Nephron progenitor cell (in vitro differentiated cells): Measurements from ENCODE around the gene SNX14.
A peak's percentile ranks its signal among the peaks of the same experiment; 100 is the strongest.

Experiments used
- DNase-seq: peaks from one replicate; pipeline ENCODE4 v3.0.0; 2021
- H3K27ac Mint-ChIP-seq: 2 replicates; pipeline ENCODE4 v1.8.0; 2021; ENCODE audit warnings: mild to moderate bottlenecking, moderate library complexity, mixed read lengths
- H3K27me3 Mint-ChIP-seq: 2 replicates; pipeline ENCODE4 v1.8.0; 2021; ENCODE audit warnings: mild to moderate bottlenecking, low read depth, mixed read lengths; ENCODE audit not compliant: poor library complexity
- H3K36me3 Mint-ChIP-seq: 2 replicates; pipeline ENCODE4 v1.8.0; 2021; ENCODE audit warnings: low read depth, mixed read lengths
- H3K4me1 Mint-ChIP-seq: 2 replicates; pipeline ENCODE4 v1.8.0; 2021; ENCODE audit warnings: mixed read lengths
- H3K4me3 Mint-ChIP-seq: 2 replicates; pipeline ENCODE4 v1.8.0; 2021; ENCODE audit warnings: mild to moderate bottlenecking, moderate library complexity, mixed read lengths
- H3K9me3 Mint-ChIP-seq: 2 replicates; pipeline ENCODE4 v1.8.0; 2021; ENCODE audit warnings: mild to moderate bottlenecking, moderate library complexity, mixed read lengths
- TF ChIP-seq, protein P1 (sequence below): fragments of 200-600 bp; sonication (generic); IDR thresholded peaks from 2 replicates; pipeline ENCODE4 v1.5.0; 2021; ENCODE audit warnings: antibody characterized with exemption

Gene SNX14

DNA sequence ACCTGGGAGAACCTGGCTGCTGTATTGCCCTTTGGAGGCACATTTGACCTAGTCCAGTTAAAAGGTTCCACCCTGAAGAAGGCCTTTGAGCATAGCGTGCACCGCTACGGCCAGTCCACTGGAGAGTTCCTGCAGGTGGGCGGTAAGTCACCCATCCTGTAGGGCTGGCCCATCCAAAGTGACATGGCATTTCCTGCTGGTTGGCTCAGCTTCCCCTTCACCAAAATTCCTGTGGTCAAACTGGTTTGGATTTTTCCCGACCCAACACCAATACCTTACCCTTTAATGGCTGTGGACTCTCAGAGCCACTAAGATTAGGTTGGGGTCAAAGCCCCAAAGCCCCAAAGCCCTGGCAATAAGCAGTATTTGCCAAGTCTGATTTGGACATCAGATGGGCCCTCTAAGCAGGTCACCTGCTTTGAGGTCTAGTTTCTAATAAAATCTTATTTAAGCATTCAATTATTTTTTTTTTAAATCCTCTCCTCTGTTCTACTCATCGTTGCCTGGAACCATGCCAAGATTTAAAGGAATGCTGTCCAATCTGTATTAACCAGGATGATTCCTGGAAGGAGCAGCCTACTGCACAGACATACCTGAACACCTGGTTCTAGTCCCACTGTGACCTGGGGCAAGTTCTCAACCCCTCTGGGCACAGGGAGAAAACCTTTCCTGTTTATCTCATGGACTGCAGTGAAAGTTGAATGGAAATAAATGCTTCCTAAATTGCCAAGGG lies 103.0 kb downstream of the SNX14 start:
- no peak overlapping the region for H3K4me3 Mint-ChIP-seq
- no peak for DNase-seq
- H3K9me3 Mint-ChIP-seq, result peaks cover 2% of the 10 kb centered on the region
- TF ChIP-seq, protein P1, sequence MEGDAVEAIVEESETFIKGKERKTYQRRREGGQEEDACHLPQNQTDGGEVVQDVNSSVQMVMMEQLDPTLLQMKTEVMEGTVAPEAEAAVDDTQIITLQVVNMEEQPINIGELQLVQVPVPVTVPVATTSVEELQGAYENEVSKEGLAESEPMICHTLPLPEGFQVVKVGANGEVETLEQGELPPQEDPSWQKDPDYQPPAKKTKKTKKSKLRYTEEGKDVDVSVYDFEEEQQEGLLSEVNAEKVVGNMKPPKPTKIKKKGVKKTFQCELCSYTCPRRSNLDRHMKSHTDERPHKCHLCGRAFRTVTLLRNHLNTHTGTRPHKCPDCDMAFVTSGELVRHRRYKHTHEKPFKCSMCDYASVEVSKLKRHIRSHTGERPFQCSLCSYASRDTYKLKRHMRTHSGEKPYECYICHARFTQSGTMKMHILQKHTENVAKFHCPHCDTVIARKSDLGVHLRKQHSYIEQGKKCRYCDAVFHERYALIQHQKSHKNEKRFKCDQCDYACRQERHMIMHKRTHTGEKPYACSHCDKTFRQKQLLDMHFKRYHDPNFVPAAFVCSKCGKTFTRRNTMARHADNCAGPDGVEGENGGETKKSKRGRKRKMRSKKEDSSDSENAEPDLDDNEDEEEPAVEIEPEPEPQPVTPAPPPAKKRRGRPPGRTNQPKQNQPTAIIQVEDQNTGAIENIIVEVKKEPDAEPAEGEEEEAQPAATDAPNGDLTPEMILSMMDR, result no peak
- no peaks in the 10 kb centered on the region for H3K36me3 Mint-ChIP-seq
- no peak overlapping the region for H3K27ac Mint-ChIP-seq
- peaks cover 5% of the 10 kb centered on the region for H3K27me3 Mint-ChIP-seq
- H3K4me1 Mint-ChIP-seq, result no peaks in the 10 kb centered on the region

DNA sequence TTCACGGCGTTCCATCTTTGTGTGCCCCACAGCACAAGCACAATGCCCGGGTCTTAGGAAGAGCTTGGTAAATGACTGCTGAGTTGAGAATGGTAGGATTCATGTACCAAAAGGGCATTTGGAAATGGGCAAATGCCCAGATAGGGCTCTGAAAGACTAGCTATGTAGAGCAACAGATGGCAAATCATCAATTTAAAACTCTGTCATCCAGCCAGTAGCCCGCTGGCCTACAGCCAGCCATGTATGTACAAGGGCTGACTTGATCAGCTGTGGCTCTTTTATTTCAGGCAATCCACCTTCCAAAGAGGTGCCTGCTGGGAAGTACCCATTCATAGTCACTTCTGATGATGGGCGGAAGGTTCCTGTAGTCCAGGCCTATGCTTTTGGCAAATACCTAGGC lies 108.7 kb downstream of the SNX14 start:
- Mint-ChIP-seq H3K9me3 (no peaks in the 10 kb centered on the region), H3K27ac (no peak overlapping the region), H3K36me3 (no peaks in the 10 kb centered on the region), H3K4me1 (no peaks in the 10 kb centered on the region), H3K4me3 (no peak overlapping the region), H3K27me3 (peaks cover 13% of the 10 kb centered on the region)
- no peak for DNase-seq
- TF ChIP-seq, protein P1, result no peak

DNA sequence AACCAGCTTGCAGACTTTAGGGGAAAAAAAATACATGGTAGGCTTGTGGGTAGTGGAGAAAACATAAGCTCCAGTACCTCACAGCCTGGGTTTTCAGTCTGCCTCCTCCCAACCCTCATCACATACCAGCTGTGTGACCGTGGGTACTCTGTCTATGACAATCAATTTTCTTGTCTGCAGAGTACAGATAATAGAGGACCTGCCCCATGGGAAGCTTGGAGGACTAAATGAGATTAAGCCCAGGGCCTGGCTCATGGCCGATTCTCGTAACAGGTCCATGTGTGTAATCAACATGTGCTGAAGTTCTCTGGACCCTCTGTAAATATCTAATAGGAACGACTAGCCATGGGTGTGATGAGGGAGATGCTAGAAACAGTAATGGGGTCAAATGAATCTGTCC lies 109.8 kb downstream of the SNX14 start:
- no peaks in the 10 kb centered on the region for H3K4me1 Mint-ChIP-seq
- no peak for DNase-seq
- H3K4me3 Mint-ChIP-seq, result no peak overlapping the region
- no peak overlapping the region for H3K27ac Mint-ChIP-seq
- no peaks in the 10 kb centered on the region for H3K36me3 Mint-ChIP-seq
- no peaks in the 10 kb centered on the region for H3K9me3 Mint-ChIP-seq
- TF ChIP-seq, protein P1, result no peak
- H3K27me3 Mint-ChIP-seq, result peaks cover 13% of the 10 kb centered on the region

DNA sequence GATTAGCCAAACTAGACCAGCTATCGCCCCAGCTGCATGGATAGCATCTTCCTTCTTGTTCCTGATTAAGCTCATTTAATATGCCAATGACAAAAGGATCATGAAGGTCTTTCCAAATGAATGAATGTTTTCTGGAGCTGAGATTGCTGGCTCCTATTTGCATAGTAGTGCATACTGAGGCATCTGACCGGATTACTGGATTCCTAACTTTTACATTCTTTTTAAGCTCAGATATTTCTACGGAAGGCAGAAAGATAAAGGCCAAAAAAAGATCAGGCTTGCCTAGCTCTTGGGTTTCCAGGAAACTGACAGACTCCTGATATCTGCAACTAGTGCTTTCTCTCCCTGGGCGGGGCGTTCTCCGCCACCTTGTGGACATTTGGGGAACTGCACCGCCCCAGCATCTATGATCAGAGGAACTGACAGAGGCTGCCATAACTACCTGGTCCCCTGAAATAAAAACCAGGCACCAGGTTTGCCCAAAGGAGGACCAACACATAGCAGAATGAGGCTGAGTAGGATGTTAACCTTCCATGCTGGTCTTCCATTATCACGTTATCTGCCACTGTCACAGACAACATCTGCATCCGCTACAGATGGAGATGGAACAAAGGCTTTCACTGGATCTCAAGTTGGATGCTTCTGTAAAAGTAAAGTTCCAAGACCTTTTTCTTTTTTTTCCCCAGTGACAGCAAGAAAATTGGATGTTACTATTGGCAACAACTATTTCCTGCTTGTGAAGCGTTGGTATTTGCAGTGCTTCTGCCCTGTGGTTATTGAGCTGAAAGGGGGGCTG lies 110.6 kb downstream of the SNX14 start:
- Mint-ChIP-seq H3K27me3 (peaks cover 13% of the 10 kb centered on the region), H3K4me3 (no peak overlapping the region), H3K9me3 (no peaks in the 10 kb centered on the region)

DNA sequence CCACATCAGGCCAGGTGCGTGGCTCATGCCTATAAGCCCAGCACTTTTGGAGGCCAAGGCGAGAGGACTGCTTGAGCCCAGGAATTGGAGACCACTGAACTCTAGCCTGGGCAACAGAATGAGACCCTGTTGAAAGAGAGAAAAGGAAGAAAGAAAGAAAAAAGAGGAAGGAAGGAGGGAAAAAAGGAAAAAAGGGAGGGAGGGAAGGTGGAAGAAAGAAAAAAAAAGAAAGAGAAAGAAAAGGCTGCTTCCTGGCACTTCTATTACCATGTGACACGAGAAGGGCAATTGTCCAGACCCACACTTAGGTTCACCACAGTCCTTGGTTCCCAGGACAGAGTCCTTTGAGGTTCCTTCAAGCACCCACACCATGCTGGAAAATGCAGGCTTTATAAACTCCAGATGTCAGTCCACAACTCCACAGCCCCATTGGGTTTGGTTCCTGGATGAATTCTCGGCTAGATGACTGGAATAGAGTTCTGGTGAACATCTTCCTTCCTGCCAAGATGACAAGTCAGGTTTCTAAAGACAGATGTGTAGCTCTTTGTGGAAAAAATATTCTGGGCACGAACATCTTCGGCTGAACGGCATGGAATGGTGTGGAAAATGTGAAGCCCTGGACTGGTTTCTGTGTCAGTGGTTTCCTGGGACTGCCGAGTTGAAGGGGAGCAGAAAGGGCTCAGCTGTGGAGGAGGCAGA lies 111.3 kb downstream of the SNX14 start:
- TF ChIP-seq, protein P1, result no peak
- Mint-ChIP-seq H3K4me3 (no peak overlapping the region), H3K27me3 (peaks cover 13% of the 10 kb centered on the region), H3K27ac (no peak overlapping the region), H3K4me1 (no peaks in the 10 kb centered on the region), H3K9me3 (peaks cover 4% of the 10 kb centered on the region), H3K36me3 (no peaks in the 10 kb centered on the region)
- no peak for DNase-seq

More for the DNA sequence above, 110.6 kb downstream of the SNX14 start:
- Mint-ChIP-seq H3K36me3 (no peaks in the 10 kb centered on the region), H3K4me1 (no peaks in the 10 kb centered on the region), H3K27ac (no peak overlapping the region)
- TF ChIP-seq, protein P1, result peak; percentile 100
- peak; percentile 87 for DNase-seq
